Smooth muscle cell (in vitro differentiated cells): ENCODE data around the gene ROCK2. TPM values are rescaled to one million over a fixed set of nuclear protein-coding genes. Genes with fewer than 3 reads are reported as not detected.

Source experiments
- DNase-seq: peaks from one replicate; lab custom pipeline; 2025; ENCODE audit not compliant: unreplicated experiment; lab: John Stamatoyannopoulos, UW
- H2AFZ ChIP-seq: fragments of 200-600 bp; sonication (generic); 2 replicates; pipeline ENCODE4 v1.6.0; 2016; ENCODE audit warnings: antibody characterized with exemption, low read depth, mild to moderate bottlenecking
- H3F3A ChIP-seq: fragments of 200-600 bp; sonication (generic); 2 replicates; pipeline ENCODE4 v1.6.0; 2017; ENCODE audit warnings: antibody characterized with exemption, low read depth
- H3K27ac ChIP-seq: fragments of 200-600 bp; sonication (generic); 2 replicates; pipeline ENCODE4 v1.5.1; 2016; ENCODE audit warnings: low read depth, mild to moderate bottlenecking
- H3K27me3 ChIP-seq: fragments of 200-600 bp; sonication (generic); 2 replicates; pipeline ENCODE4 v1.6.1; 2016; ENCODE audit warnings: low read depth, mild to moderate bottlenecking
- H3K36me3 ChIP-seq: fragments of 200-600 bp; sonication (generic); 2 replicates; pipeline ENCODE4 v1.5.1; 2016; ENCODE audit warnings: low read depth
- H3K4me1 ChIP-seq: fragments of 200-600 bp; sonication (generic); 2 replicates; pipeline ENCODE4 v1.5.1; 2016; ENCODE audit warnings: low read depth
- H3K4me2 ChIP-seq: fragments of 200-600 bp; sonication (generic); 2 replicates; pipeline ENCODE4 v1.6.0; 2016; ENCODE audit warnings: mild to moderate bottlenecking
- H3K4me3 ChIP-seq: fragments of 200-600 bp; sonication (generic); 2 replicates; pipeline ENCODE4 v1.5.1; 2016; ENCODE audit warnings: mild to moderate bottlenecking
- H3K79me2 ChIP-seq: fragments of 200-600 bp; sonication (generic); 2 replicates; pipeline ENCODE4 v1.6.0; 2016; ENCODE audit warnings: low read depth, mild to moderate bottlenecking
- H3K9ac ChIP-seq: fragments of 200-600 bp; sonication (generic); 2 replicates; pipeline ENCODE4 v1.6.0; 2016; ENCODE audit warnings: low read depth
- H3K9me3 ChIP-seq: fragments of 200-600 bp; sonication (generic); replicated peaks from 2 replicates; pipeline ENCODE4 v1.5.1; 2016; ENCODE audit warnings: low read depth
- H4K20me1 ChIP-seq: fragments of 200-600 bp; sonication (generic); 2 replicates; pipeline ENCODE4 v1.6.0; 2016; ENCODE audit warnings: low read depth
- WGBS: methylation state at CpG from one replicate; pipeline ENCODE4 v1.1.7; 2016; ENCODE audit warnings: low lambda C conversion rate; 5-methylcytosine and 5-hydroxymethylcytosine counted together
- polyA plus RNA-seq: library from polyadenylated mRNA; unstranded; fragments of >200 nt; fragmentation: Nextera tagmentation; extraction: Ambion mirVana; gene quantifications from 2 replicates; pipeline ENCODE4 v1.2.1, GENCODE V29; 2016
- total RNA-seq: library from RNA; depleted of rRNA; stranded (reverse); fragments of >200 nt; gene quantifications from 2 replicates; pipeline ENCODE4 v1.2.3, GENCODE V29; 2014
- TF ChIP-seq, protein P1 (sequence below): fragments of 200-600 bp; sonication (generic); IDR thresholded peaks from 2 replicates; pipeline ENCODE4 v1.5.1; 2017; ENCODE audit warnings: borderline replicate concordance, mild to moderate bottlenecking, antibody characterized with exemption; ENCODE audit not compliant: insufficient read depth, poor library complexity, severe bottlenecking

Gene ROCK2
- total and polyA plus RNA-seq, 2 experiments from 2014 or later: 27.2 to 45.5 TPM

DNA sequence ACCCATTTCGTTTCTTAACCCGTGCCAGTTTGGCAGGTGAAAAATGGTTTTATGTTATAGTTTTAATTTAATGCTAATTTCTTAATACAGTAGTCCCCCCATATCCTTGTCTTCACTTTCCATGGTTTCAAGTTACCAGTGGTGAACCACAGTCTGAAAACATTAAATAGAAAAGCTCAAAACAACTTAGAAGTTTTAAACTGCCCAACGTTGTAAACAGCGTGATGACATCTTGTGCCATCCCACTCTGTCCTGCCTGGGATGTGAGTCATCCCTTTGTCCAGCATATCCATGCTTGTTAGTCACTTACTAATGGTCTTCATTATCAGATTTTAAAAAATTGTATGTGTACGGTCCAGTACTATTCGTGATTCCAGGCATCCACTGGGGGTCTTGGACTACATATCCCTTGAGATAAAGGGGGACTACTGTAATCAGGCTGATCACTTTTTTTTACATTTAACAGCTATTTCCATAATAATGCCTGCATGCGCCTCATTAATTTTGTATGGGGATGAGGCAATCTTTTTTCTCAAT is 157.3 kb downstream of the ROCK2 start:
- H3K27me3 ChIP-seq: no peaks in the 10 kb centered on the region
- 42% methylated on average over 7 of the region's 7 CpGs for WGBS
- peak overlapping the region; percentile 53 for H3K4me2 ChIP-seq
- no peak overlapping the region for H3K4me3 ChIP-seq
- no peak overlapping the region for H2AFZ ChIP-seq
- peaks cover 15% of the 10 kb centered on the region for H3K36me3 ChIP-seq
- H3F3A ChIP-seq: no peaks in the 10 kb centered on the region
- TF ChIP-seq, protein P1, sequence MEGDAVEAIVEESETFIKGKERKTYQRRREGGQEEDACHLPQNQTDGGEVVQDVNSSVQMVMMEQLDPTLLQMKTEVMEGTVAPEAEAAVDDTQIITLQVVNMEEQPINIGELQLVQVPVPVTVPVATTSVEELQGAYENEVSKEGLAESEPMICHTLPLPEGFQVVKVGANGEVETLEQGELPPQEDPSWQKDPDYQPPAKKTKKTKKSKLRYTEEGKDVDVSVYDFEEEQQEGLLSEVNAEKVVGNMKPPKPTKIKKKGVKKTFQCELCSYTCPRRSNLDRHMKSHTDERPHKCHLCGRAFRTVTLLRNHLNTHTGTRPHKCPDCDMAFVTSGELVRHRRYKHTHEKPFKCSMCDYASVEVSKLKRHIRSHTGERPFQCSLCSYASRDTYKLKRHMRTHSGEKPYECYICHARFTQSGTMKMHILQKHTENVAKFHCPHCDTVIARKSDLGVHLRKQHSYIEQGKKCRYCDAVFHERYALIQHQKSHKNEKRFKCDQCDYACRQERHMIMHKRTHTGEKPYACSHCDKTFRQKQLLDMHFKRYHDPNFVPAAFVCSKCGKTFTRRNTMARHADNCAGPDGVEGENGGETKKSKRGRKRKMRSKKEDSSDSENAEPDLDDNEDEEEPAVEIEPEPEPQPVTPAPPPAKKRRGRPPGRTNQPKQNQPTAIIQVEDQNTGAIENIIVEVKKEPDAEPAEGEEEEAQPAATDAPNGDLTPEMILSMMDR: no peak
- no peak for DNase-seq
- H3K79me2 ChIP-seq: no peaks in the 10 kb centered on the region
- no peaks in the 10 kb centered on the region for H4K20me1 ChIP-seq
- H3K27ac ChIP-seq: peak overlapping the region; percentile 79
- H3K9me3 ChIP-seq: no peaks in the 10 kb centered on the region
- no peaks in the 10 kb centered on the region for H3K4me1 ChIP-seq
- peak overlapping the region; percentile 13 for H3K9ac ChIP-seq

DNA sequence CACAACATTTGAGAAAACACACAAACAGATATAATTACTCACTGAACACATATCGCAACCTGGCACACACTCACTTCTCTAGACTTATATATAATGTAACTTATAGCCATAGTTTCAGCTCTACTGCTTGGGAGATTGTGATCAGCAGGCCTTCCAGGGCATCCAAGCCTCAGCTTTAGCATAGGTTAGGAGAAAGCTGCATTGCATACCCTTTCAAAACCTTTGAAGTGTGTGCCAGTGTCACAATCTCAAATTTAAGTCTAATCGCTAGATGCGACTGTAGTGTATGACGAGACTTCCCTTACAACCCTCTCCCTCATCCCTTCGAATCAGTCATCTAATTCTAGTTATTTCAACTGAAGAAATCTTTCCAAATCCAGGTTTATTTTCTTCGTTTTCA is 158.3 kb downstream of the ROCK2 start:
- WGBS: 95% methylated on average over 6 of the region's 6 CpGs
- TF ChIP-seq, protein P1: no peak
- no peaks in the 10 kb centered on the region for H3K9me3 ChIP-seq
- no peaks in the 10 kb centered on the region for H3K4me1 ChIP-seq
- H3K79me2 ChIP-seq: no peaks in the 10 kb centered on the region
- H3F3A ChIP-seq: no peaks in the 10 kb centered on the region
- H3K4me3 ChIP-seq: no peak overlapping the region
- no peak overlapping the region for H3K9ac ChIP-seq
- peak overlapping the region; percentile 79 for H3K27ac ChIP-seq
- H2AFZ ChIP-seq: no peak overlapping the region
- H4K20me1 ChIP-seq: no peaks in the 10 kb centered on the region
- H3K36me3 ChIP-seq: peaks cover 11% of the 10 kb centered on the region
- no peak for DNase-seq
- H3K27me3 ChIP-seq: no peaks in the 10 kb centered on the region
- H3K4me2 ChIP-seq: no peak overlapping the region

DNA sequence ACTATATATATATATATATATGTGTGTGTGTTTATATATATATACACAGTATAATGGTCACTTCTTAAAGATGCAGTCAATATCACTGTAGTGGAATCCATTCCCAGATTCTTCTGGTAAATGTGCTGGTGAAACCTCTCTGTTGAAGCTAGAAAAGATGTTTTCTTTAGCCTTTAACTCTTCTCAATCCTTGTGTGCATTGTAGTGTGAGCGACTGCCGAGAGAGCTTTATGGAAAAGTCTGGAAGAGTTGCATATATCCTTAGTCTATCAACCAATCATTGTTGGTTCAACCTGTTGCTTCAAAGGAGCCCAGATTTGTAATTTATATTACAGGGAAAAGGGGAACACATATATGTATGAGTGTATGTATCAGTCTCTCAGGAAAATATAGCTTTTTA is 161.5 kb downstream of the ROCK2 start:
- no peaks in the 10 kb centered on the region for H3K4me1 ChIP-seq
- H3K36me3 ChIP-seq: peaks cover 10% of the 10 kb centered on the region
- peaks cover 8% of the 10 kb centered on the region for H3F3A ChIP-seq
- H2AFZ ChIP-seq: no peak overlapping the region
- H3K27me3 ChIP-seq: no peaks in the 10 kb centered on the region
- H3K9ac ChIP-seq: no peak overlapping the region
- H3K4me2 ChIP-seq: no peak overlapping the region
- no peaks in the 10 kb centered on the region for H3K9me3 ChIP-seq
- no peaks in the 10 kb centered on the region for H3K79me2 ChIP-seq
- DNase-seq: no peak
- H3K4me3 ChIP-seq: no peak overlapping the region
- H3K27ac ChIP-seq: no peak overlapping the region
- no peaks in the 10 kb centered on the region for H4K20me1 ChIP-seq
- 96% methylated on average over 2 of the region's 2 CpGs for WGBS
- TF ChIP-seq, protein P1: no peak

DNA sequence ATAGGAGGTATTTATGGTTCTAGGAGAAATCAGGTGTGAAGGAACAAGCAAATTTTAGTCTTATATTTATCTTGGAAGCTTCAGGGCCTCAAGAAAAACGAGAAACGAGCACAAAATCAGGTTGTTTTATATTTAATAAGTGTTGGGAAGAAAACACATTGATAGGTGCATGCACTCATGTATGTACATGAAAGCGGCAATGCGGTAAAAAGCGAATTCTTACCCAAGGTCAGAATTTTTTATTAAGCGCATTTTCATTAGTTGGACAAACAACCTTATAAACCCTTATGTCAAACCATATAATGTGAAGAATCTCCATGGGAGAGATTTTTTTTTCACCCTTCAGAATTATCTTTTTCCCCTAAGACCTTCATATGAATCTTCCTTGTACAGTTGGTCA is 163.8 kb downstream of the ROCK2 start:
- Histone ChIP-seq H3K4me3 (no peak overlapping the region), H3K9me3 (no peaks in the 10 kb centered on the region), H3K79me2 (no peaks in the 10 kb centered on the region), H3K9ac (no peak overlapping the region), H3K27ac (no peak overlapping the region), H3K4me1 (no peaks in the 10 kb centered on the region), H4K20me1 (no peaks in the 10 kb centered on the region), H3K27me3 (no peaks in the 10 kb centered on the region), H3F3A (peaks cover 8% of the 10 kb centered on the region), H2AFZ (no peak overlapping the region), H3K36me3 (peaks cover 10% of the 10 kb centered on the region), H3K4me2 (no peak overlapping the region)
- TF ChIP-seq, protein P1: no peak
- 82% methylated on average over 6 of the region's 6 CpGs for WGBS
- DNase-seq: no peak
